Fibroblast of the aortic adventitia (primary cell): Measurements from ENCODE around the gene UGT1A10. TPM values are rescaled to one million over a fixed set of nuclear protein-coding genes. Genes with fewer than 3 reads are reported as not detected.
"Not testable (repeated sequence)": the region's sequence is repeated elsewhere in the genome, so short reads cannot be mapped to it uniquely, and the experiment has no call there.

Source experiments
- DNase-seq: peaks from one replicate; pipeline ENCODE4 v3.0.0-alpha.2; 2010; ENCODE audit warnings: low read depth
- H3K4me3 ChIP-seq: 2 replicates; pipeline ENCODE4 v1.5.1; 2011; ENCODE audit warnings: low read depth, mild to moderate bottlenecking, control low read depth, low read length, moderate library complexity
- total RNA-seq: library from RNA; depleted of rRNA; stranded (reverse); fragments of >200 nt; gene quantifications from 2 replicates; pipeline ENCODE4 v1.2.3, GENCODE V29; 2012; ENCODE audit warnings: low replicate concordance
- TF ChIP-seq, protein P1 (sequence below): IDR thresholded peaks from 2 replicates; pipeline ENCODE4 v1.5.1; 2011; ENCODE audit warnings: mild to moderate bottlenecking, low read length, control low read depth, inconsistent platforms; ENCODE audit not compliant: insufficient read depth

The UGT1A10 gene
- total RNA-seq, 1 donor = not detected

DNA sequence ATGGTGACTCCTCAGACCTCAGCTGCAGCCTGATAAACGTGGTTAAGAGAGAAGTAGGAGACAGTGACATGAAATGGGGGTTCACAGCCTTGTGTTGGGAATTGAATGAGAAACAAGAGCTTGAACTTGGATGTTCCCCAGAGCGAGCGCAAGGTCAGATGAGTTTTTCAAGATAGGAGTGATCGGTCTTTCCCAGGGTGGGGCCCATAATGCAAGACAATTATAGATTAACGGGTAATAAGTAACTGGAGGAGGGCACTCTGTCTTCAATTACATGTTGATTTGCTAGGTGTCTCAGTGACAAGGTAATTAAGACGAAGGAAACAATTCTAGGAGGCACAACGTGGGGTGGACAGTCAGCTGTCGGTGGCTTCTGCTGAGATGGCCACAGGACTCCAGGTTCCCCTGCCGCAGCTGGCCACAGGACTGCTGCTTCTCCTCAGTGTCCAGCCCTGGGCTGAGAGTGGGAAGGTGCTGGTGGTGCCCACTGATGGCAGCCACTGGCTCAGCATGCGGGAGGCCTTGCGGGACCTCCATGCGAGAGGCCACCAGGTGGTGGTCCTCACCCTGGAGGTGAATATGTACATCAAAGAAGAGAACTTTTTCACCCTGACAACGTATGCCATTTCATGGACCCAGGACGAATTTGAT lies 76.5 kb downstream of the UGT1A10 start, which contains the start of gene UGT1A5:
Gene UGT1A5, plus strand, starts transcription at position 297 of the 651 bp plus-strand sequence. Its CDS starts 85 bp downstream, at position 382.
- TF ChIP-seq, protein P1, sequence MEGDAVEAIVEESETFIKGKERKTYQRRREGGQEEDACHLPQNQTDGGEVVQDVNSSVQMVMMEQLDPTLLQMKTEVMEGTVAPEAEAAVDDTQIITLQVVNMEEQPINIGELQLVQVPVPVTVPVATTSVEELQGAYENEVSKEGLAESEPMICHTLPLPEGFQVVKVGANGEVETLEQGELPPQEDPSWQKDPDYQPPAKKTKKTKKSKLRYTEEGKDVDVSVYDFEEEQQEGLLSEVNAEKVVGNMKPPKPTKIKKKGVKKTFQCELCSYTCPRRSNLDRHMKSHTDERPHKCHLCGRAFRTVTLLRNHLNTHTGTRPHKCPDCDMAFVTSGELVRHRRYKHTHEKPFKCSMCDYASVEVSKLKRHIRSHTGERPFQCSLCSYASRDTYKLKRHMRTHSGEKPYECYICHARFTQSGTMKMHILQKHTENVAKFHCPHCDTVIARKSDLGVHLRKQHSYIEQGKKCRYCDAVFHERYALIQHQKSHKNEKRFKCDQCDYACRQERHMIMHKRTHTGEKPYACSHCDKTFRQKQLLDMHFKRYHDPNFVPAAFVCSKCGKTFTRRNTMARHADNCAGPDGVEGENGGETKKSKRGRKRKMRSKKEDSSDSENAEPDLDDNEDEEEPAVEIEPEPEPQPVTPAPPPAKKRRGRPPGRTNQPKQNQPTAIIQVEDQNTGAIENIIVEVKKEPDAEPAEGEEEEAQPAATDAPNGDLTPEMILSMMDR = no peak
- no peak for DNase-seq
- no peak within 1 kb of the TSS for H3K4me3 ChIP-seq

- DNase-seq = no peak
- TF ChIP-seq, protein P1 = no peak
- H3K4me3 ChIP-seq = no peak overlapping the region
These were observed 77.0 kb downstream of the UGT1A10 start for GRCh38 chr2:233713262-233713615.

- no peak overlapping the region for H3K4me3 ChIP-seq
- TF ChIP-seq, protein P1 = no peak
- DNase-seq = no peak
These were observed 77.9 kb downstream of the UGT1A10 start for GRCh38 chr2:233714121-233714520.

DNA sequence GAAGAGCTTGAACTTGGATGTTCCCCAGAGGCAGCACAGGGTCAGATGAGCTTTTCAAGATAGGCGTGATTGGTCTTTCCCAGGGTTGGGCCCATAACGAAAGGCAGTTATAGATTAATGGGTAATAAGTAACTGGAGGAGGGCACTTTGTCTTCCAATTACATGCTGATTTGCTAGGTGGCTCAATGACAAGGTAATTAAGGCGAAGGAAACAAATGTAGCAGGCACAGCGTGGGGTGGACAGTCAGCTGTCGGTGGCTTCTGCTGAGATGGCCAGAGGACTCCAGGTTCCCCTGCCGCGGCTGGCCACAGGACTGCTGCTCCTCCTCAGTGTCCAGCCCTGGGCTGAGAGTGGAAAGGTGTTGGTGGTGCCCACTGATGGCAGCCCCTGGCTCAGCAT lies 82.3 kb downstream of the UGT1A10 start, which contains the start of gene UGT1A4:
Gene UGT1A4, plus strand, starts transcription at position 185 of the 400 bp plus-strand sequence. Its CDS starts 85 bp downstream, at position 270.
- TF ChIP-seq, protein P1 = no peak
- H3K4me3 ChIP-seq = no peak within 1 kb of the TSS
- DNase-seq = no peak

- no peak within 1 kb of the TSS for H3K4me3 ChIP-seq
- no peak for DNase-seq
- TF ChIP-seq, protein P1 = no peak
These were observed 92.6 kb downstream of the UGT1A10 start, which contains the start of gene UGT1A3 for GRCh38 chr2:233728723-233729301. UGT1A3 (plus strand) TSS chr2:233729042; CDS start chr2:233729127, 85 bp downstream.

DNA sequence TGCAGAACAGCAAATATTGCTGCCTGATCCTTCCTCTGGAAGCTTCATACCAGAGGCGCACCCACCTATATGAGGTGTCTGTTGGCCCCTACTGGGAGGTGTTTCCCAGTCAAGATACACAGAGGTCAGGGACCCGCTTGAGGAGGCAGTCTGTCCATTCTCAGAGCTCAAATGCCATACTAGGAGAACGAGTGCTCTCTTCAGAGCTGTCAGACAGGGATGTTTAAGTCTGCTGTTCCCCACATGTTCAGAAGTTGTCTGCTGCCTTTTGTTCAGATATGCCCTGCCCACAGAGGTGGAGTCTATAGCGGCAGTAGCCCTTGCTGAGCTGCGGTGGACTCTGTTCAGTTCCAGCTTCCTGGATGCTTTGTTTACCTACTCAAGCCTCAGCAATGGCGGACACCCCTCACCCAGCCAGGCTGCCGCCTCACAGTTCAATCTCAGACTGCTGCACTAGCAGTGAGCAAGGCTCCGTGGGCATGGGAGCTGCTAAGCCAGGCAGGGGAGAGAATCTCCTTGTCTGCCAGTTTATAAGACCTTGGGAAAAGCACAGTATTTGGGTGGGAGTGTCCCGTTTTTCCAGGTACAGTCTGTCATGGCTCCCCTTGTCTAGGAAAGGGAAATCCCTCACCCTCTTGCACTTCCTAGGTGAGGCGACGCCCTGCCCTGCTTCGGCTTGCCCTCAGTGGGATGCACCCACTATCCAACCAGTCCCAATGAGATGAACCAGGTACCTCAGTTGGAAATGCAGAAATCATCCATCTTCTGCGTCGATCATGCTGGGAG lies 100.8 kb downstream of the UGT1A10 start:
- not testable (repeated sequence) for H3K4me3 ChIP-seq, DNase-seq

DNA sequence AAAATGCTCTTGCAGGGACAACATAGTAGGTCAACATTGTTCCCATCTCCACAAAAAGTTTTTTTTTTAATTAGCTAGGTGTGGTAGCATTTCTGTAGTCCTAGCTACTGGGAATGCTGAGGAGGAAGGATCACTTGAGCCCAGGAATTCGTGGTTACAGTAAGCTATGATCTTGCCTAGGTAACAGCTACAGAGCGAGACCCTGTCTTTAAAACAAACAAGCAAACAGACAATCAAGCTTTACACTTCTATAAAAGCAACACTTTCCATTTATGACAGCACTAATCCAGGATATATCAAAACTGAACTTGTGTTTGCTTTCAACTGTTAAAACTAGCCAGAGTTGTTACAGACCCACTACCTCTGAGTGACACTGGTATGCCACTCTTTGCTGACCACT lies 104.6 kb downstream of the UGT1A10 start:
- TF ChIP-seq, protein P1 = no peak
- DNase-seq = no peak
- no peak overlapping the region for H3K4me3 ChIP-seq
